Measurements from ENCODE around the gene ZC3H13.

Gene ZC3H13

GRCh38 chr13:46058268-46058667, 5.7 kb upstream of the ZC3H13 start:
- no peak for DNase-seq

GRCh38 chr13:46057256-46058015, 4.9 kb upstream of the ZC3H13 start:
- peak; percentile 23 for DNase-seq

GRCh38 chr13:46053162-46054012, 841 bp upstream of the ZC3H13 start:
- DNase-seq, result peak; percentile 8

GRCh38 chr13:46051968-46052318, 603 bp downstream of the ZC3H13 start:
- DNase-seq, result no peak

- no peak for DNase-seq
These were observed 1.8 kb downstream of the ZC3H13 start for GRCh38 chr13:46050771-46051170.

- no peak for DNase-seq
These were observed 7.1 kb downstream of the ZC3H13 start for GRCh38 chr13:46045424-46045823.

GRCh38 chr13:46043647-46044046, 8.9 kb downstream of the ZC3H13 start:
- DNase-seq, result no peak

GRCh38 chr13:46041419-46041839, 11.1 kb downstream of the ZC3H13 start:
- DNase-seq, result peak; percentile 69

GRCh38 chr13:46040763-46041162, 11.8 kb downstream of the ZC3H13 start:
- DNase-seq, result no peak

- DNase-seq, result peak; percentile 38
These were observed 12.9 kb downstream of the ZC3H13 start for GRCh38 chr13:46039411-46040182.

GRCh38 chr13:46038296-46038695, 14.2 kb downstream of the ZC3H13 start:
- no peak for DNase-seq

- no peak for DNase-seq
These were observed 17.5 kb downstream of the ZC3H13 start for GRCh38 chr13:46035066-46035465.

- DNase-seq, result no peak
These were observed 20.2 kb downstream of the ZC3H13 start for GRCh38 chr13:46032341-46032740.

- DNase-seq, result no peak
These were observed 20.8 kb downstream of the ZC3H13 start for GRCh38 chr13:46031581-46032263.

- DNase-seq, result no peak
These were observed 27.4 kb downstream of the ZC3H13 start for GRCh38 chr13:46025157-46025556.

- DNase-seq, result no peak
These were observed 30.1 kb downstream of the ZC3H13 start for GRCh38 chr13:46022481-46022880.

- DNase-seq, result no peak
These were observed 36.3 kb downstream of the ZC3H13 start for GRCh38 chr13:46016216-46016615.

GRCh38 chr13:46015366-46015765, 37.2 kb downstream of the ZC3H13 start:
- DNase-seq, result no peak

- no peak for DNase-seq
These were observed 40.1 kb downstream of the ZC3H13 start for GRCh38 chr13:46012404-46012803.

GRCh38 chr13:46010148-46010547, 42.4 kb downstream of the ZC3H13 start:
- DNase-seq, result no peak

GRCh38 chr13:46008631-46009030, 43.9 kb downstream of the ZC3H13 start:
- no peak for DNase-seq

- peak; percentile 25 for DNase-seq
These were observed 45.7 kb downstream of the ZC3H13 start for GRCh38 chr13:46006688-46007452.
